HepG2 (cell line): Measurements from ENCODE around the gene CCL27. TPM values are rescaled to one million over a fixed set of nuclear protein-coding genes. Genes with fewer than 3 reads are reported as not detected.

ENCODE experiments used
- NFE2L2 ChIP-seq: fragments of 150-350 bp; IDR thresholded peaks from 2 replicates; pipeline ENCODE4 v1.6.1; 2014; ENCODE audit warnings: low read length
- SNAPC2 ChIP-seq: sonication (generic); formaldehyde crosslinking; IDR thresholded peaks from 2 replicates; pipeline ENCODE4 v1.8.1; 2022; ENCODE audit warnings: mild to moderate bottlenecking, missing genetic modification reagents
- ZFAT ChIP-seq: sonication (generic); formaldehyde crosslinking; conservative IDR thresholded peaks from 2 replicates; pipeline ENCODE4 v1.8.1; 2023; ENCODE audit warnings: missing genetic modification reagents, inconsistent platforms
- ZNF253 ChIP-seq: sonication (generic); formaldehyde crosslinking; IDR thresholded peaks from 2 replicates; pipeline ENCODE4 v1.8.0; 2022; ENCODE audit warnings: mild to moderate bottlenecking, missing genetic modification reagents, borderline replicate concordance
- ZNF549 ChIP-seq: sonication (generic); formaldehyde crosslinking; IDR thresholded peaks from 2 replicates; pipeline ENCODE4 v1.5.0; 2020; ENCODE audit warnings: missing genetic modification reagents
- ZNF552 ChIP-seq: sonication (generic); formaldehyde crosslinking; IDR thresholded peaks from 2 replicates; pipeline ENCODE4 v1.9.0; 2022; ENCODE audit warnings: missing genetic modification reagents, mild to moderate bottlenecking, borderline replicate concordance
- ZNF644 ChIP-seq: IDR thresholded peaks from 2 replicates; pipeline ENCODE4 v1.6.1; 2016; ENCODE audit warnings: low read depth
- polyA plus RNA-seq, 8 experiments: library from polyadenylated mRNA; depleted of rRNA in 3 of 8; stranded (reverse) in 7 of 8; unstranded in 1 of 8; fragments of >200 nt; fragmentation: Illumina TruSeq in 4 of 8; extraction: Trizol in 4 of 8; gene quantifications; 2 replicates each; pipeline versions ENCODE4 v1.2.1 to v1.2.3, GENCODE V29; 2011 to 2016; ENCODE audit warnings: low read depth in 4 of 8, missing spikeins in 1 of 8, mixed read lengths in 1 of 8; ENCODE audit not compliant: insufficient read depth in 1 of 8
- total RNA-seq, 5 experiments: library from RNA; depleted of rRNA; stranded (reverse); fragments of >200 nt; fragmentation: Illumina TruSeq; extraction: Trizol; gene quantifications; 2 replicates each; pipeline ENCODE4 v1.2.3, GENCODE V29; 2016; ENCODE audit warnings: low read depth in 1 of 5
- TF ChIP-seq, protein P1 (sequence below): sonication (generic); formaldehyde crosslinking; IDR thresholded peaks from 2 replicates; pipeline ENCODE4 v1.4.0; 2020; ENCODE audit warnings: missing genetic modification reagents, borderline replicate concordance
- TF ChIP-seq, protein P2 (sequence below): sonication (generic); formaldehyde crosslinking; IDR thresholded peaks from 2 replicates; pipeline ENCODE4 v1.5.0; 2020; ENCODE audit warnings: missing genetic modification reagents
- TF ChIP-seq, protein P3 (sequence below): sonication (generic); formaldehyde crosslinking; IDR thresholded peaks from 2 replicates; pipeline ENCODE4 v1.5.0; 2020; ENCODE audit warnings: missing genetic modification reagents
- TF ChIP-seq, protein P4 (sequence below): fragments of 450-650 bp; IDR thresholded peaks from 2 replicates; pipeline ENCODE4 v1.6.1; 2016
- TF ChIP-seq, protein P5 (sequence below): sonication (generic); formaldehyde crosslinking; IDR thresholded peaks from 2 replicates; pipeline ENCODE4 v1.4.0; 2020; ENCODE audit warnings: mild to moderate bottlenecking, missing genetic modification reagents

Gene CCL27
- total and polyA plus RNA-seq, 2 of the 13 experiments (the other 11 are each of a cell fraction or from before 2014, with no cell fraction given), result not detected

DNA sequence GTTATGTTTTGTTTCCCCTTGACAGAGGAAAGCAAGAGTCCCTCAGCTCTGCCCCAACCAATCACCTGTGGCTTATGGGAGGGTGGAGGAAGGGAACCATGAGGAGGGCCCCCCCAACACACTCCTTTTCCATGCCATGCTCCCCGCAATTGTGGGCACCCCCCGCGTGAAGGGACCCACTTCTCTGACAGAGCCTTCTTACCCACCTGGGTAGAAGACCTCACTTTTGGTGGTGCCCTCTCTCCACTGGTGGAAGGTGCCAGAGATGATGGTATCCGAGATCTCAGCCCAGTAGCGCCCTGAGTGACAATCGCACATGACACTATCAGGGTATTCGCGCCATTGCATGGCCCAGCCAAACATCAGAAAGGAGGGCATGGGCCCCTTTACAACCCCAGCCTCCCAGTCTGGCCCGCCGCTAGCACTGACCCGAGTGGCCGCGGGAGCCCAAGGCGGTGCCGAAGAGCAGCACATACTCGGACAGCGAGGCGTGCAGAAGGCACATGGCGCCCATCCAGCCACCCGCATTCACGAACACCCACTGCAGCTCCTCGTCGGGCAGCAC is 25.6 kb downstream of the CCL27 start (continued):
- TF ChIP-seq, protein P1, sequence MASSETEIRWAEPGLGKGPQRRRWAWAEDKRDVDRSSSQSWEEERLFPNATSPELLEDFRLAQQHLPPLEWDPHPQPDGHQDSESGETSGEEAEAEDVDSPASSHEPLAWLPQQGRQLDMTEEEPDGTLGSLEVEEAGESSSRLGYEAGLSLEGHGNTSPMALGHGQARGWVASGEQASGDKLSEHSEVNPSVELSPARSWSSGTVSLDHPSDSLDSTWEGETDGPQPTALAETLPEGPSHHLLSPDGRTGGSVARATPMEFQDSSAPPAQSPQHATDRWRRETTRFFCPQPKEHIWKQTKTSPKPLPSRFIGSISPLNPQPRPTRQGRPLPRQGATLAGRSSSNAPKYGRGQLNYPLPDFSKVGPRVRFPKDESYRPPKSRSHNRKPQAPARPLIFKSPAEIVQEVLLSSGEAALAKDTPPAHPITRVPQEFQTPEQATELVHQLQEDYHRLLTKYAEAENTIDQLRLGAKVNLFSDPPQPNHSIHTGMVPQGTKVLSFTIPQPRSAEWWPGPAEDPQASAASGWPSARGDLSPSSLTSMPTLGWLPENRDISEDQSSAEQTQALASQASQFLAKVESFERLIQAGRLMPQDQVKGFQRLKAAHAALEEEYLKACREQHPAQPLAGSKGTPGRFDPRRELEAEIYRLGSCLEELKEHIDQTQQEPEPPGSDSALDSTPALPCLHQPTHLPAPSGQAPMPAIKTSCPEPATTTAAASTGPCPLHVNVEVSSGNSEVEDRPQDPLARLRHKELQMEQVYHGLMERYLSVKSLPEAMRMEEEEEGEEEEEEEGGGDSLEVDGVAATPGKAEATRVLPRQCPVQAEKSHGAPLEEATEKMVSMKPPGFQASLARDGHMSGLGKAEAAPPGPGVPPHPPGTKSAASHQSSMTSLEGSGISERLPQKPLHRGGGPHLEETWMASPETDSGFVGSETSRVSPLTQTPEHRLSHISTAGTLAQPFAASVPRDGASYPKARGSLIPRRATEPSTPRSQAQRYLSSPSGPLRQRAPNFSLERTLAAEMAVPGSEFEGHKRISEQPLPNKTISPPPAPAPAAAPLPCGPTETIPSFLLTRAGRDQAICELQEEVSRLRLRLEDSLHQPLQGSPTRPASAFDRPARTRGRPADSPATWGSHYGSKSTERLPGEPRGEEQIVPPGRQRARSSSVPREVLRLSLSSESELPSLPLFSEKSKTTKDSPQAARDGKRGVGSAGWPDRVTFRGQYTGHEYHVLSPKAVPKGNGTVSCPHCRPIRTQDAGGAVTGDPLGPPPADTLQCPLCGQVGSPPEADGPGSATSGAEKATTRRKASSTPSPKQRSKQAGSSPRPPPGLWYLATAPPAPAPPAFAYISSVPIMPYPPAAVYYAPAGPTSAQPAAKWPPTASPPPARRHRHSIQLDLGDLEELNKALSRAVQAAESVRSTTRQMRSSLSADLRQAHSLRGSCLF (CRISPR knock-in tag), result no peak
- TF ChIP-seq SNAPC2 (CRISPR knock-in tag), result 0 out of 2 replicates have a peak, but pooled peaks have one; percentile 7
- TF ChIP-seq, protein P2, sequence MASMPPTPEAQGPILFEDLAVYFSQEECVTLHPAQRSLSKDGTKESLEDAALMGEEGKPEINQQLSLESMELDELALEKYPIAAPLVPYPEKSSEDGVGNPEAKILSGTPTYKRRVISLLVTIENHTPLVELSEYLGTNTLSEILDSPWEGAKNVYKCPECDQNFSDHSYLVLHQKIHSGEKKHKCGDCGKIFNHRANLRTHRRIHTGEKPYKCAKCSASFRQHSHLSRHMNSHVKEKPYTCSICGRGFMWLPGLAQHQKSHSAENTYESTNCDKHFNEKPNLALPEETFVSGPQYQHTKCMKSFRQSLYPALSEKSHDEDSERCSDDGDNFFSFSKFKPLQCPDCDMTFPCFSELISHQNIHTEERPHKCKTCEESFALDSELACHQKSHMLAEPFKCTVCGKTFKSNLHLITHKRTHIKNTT (CRISPR knock-in tag), result no peak
- TF ChIP-seq ZNF549 (CRISPR knock-in tag), result no peak
- TF ChIP-seq, protein P3, sequence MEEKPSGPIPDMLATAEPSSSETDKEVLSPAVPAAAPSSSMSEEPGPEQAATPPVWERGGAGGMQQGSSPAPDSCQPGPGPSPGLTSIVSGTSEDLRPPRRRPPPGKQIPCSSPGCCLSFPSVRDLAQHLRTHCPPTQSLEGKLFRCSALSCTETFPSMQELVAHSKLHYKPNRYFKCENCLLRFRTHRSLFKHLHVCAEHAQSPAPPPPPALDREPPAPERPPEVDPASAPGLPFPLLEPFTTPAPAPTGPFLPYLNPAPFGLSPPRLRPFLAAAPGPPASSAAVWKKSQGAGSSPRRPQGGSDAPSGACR, result no peak
- no peak for TF ChIP-seq ZNF644 (CRISPR knock-in tag)
- TF ChIP-seq ZFAT, result no peak
- peak; percentile 34; the same call in 1 of the 2 replicates for TF ChIP-seq ZNF253
- TF ChIP-seq ZNF552, result 0 out of 2 replicates have a peak, but pooled peaks have one; percentile 60
- TF ChIP-seq, protein P4, sequence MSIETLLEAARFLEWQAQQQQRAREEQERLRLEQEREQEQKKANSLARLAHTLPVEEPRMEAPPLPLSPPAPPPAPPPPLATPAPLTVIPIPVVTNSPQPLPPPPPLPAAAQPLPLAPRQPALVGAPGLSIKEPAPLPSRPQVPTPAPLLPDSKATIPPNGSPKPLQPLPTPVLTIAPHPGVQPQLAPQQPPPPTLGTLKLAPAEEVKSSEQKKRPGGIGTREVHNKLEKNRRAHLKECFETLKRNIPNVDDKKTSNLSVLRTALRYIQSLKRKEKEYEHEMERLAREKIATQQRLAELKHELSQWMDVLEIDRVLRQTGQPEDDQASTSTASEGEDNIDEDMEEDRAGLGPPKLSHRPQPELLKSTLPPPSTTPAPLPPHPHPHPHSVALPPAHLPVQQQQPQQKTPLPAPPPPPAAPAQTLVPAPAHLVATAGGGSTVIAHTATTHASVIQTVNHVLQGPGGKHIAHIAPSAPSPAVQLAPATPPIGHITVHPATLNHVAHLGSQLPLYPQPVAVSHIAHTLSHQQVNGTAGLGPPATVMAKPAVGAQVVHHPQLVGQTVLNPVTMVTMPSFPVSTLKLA, result peak; percentile 83
- TF ChIP-seq, protein P5, sequence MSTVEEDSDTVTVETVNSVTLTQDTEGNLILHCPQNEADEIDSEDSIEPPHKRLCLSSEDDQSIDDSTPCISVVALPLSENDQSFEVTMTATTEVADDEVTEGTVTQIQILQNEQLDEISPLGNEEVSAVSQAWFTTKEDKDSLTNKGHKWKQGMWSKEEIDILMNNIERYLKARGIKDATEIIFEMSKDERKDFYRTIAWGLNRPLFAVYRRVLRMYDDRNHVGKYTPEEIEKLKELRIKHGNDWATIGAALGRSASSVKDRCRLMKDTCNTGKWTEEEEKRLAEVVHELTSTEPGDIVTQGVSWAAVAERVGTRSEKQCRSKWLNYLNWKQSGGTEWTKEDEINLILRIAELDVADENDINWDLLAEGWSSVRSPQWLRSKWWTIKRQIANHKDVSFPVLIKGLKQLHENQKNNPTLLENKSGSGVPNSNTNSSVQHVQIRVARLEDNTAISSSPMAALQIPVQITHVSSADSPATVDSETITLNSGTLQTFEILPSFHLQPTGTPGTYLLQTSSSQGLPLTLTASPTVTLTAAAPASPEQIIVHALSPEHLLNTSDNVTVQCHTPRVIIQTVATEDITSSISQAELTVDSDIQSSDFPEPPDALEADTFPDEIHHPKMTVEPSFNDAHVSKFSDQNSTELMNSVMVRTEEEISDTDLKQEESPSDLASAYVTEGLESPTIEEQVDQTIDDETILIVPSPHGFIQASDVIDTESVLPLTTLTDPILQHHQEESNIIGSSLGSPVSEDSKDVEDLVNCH (CRISPR knock-in tag), result peak; percentile 52; the same call in 1 of the 2 replicates
- no peak for TF ChIP-seq NFE2L2
